HG02852 (cell line): ENCODE results near the gene CDK5RAP1.

Experiments used
- ATAC-seq: cut with Tn5 transposase; IDR thresholded peaks from one replicate; pipeline ENCODE4 v1.9.1; 2021; ENCODE audit warnings: mild to moderate bottlenecking, moderate library complexity; ENCODE audit not compliant: unreplicated experiment

CDK5RAP1 gene

DNA sequence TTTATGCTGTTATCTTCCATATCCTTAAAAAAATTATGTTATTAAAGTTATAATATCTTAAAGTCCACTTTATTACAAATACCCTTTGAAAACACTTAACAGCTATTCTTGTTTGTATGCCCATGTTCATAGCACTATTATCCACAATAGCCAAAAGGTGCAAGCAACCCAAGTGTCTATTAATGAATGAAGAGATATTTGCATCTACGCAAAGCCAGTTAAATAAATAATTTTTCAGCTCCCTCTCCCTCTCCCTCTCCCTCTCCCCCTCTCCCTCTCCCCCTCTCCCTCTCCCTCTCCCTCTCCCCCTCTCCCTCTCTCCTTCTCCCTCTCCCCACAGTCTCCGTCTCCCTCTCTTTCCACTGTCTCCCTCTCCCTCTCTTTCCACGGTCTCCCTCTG, 13.1 kb downstream of the CDK5RAP1 start:
- ATAC-seq: no peak

DNA sequence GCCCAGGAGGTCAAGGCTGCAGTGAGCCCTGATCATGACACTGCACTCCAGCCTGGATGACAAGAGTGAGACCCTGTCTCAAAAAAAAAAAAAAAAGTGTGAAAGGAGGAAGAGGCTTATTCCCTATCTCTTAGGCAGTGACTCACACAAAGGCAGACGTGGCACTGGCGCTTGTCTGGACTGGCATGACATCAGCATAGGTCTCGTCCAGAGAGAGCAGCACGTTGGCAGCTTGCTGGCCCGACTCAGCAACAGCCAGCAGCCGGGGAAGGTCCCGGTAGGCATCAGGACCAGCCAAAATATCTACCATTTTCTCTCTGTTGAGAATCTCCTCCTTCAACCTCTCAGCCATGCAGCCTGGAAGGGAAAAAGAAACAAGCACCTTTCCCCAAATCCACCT, 14.1 kb downstream of the CDK5RAP1 start:
- ATAC-seq: no peak

DNA sequence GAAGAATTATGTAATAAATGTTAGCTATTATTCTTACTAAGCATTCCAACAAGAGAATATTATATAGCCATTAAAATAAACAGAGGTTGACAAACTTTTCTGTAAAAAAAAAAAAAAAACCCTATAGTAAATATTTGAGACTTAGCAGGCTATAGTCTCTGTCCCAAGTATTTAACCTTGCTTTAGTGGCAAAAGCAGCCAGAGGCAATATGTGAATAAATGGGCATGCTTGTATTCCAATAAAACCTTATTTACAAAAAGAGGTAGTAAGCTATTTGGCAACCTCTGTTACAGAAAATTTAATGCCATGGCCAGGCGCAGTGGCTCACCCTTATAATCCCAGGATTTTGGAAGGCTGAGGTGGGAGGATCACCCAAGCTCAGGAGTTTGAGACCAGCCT, 14.6 kb downstream of the CDK5RAP1 start:
- ATAC-seq: no peak

DNA sequence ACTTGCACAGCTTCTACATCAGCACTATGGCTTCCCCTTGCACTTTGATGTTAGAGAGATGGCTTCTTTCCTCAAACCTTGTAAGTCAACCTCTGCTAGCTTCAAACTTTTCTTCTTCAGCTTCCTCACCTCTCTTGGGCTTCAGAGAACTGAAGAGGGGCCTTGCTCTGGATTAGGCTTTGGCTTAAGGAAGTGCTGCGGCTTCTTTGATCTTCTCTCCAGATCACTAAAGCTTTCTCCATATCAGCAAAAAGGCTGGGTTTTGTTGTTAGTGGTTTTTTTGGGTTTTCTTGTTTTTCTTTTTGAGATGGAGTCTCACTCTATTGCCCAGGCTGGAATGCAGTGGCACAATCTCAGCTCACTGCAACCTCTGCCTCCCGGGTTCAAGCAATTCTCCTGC, 24.0 kb downstream of the CDK5RAP1 start:
- no peak for ATAC-seq

DNA sequence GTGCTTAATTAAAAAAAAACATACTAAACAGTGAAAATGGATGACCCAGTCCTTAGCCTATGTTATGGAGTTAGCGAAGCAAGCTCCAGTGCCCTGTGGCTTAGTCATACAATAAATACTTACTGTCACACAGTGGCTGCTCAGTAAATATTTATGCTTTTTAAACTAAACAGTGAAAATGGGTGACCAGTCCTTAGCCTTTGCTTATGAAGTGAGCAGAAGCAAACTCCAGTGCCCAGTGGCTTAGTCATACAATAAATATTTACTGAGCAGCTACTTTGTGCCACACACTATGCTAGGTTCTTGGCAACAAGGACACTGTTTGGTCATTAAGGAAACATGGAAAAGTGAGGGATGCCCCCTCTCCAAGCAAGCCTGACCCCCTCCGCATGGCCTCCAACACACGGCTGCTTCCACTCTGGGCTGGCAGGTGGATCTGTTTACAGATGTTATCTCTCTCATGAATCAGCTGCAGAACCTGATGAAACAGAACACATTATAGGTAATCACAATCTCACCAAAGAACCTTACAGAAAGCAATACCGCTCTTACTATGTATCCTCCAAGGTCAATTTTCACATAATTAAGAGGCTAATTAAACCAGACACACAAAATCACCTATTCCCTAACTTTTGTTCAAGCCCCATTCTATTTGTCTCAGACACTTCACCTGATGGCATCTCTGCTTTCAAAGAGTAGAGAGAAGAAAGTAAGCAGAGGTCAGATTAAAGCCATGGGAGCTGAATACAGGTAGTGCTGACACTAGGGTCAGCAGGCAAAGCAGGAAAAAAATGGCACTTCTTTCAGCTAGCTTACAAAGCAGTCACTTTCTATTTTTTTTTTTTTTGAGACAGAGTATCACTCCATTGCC, 27.3 kb downstream of the CDK5RAP1 start:
- ATAC-seq: no peak

DNA sequence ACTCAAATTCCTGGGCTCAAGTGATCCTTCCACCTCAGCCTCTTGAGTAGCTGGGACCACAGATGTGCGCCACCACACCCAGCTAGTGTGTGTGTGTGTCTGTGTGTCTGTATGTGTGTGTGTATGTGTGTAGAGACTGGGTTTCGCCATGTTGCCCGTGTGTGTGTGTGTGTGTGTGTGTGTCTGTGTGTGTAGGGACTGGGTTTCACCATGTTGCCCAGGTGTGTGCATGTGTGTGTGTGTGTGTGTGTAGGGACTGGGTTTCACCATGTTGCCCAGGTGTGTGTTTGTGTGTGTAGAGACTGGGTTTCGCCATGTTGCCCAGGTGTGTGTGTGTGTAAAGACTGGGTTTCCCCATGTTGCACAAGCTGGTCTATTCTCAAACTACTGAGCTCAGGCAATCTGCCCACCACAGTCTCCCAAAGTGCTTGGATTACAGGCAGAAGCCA, 28.3 kb downstream of the CDK5RAP1 start:
- ATAC-seq: no peak

DNA sequence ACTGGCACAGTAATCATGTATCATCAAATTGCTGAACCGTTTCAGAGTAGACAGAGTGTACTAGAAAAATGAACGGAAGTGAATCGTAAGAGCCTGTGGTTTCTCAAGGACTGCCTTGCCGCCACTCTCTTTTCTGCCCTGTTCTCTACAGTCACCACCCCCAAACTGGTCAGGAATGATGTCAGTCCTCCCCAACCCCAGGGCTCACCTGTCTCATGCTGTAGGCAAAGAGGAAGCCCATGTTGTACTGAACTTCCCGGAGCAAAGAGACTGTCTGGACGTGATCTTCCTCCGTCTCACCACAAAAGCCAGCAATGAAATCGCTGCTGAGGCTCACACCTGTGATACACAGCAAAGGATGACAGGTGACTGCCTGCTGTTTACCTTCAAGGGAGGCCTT, 31.0 kb downstream of the CDK5RAP1 start:
- no peak for ATAC-seq

DNA sequence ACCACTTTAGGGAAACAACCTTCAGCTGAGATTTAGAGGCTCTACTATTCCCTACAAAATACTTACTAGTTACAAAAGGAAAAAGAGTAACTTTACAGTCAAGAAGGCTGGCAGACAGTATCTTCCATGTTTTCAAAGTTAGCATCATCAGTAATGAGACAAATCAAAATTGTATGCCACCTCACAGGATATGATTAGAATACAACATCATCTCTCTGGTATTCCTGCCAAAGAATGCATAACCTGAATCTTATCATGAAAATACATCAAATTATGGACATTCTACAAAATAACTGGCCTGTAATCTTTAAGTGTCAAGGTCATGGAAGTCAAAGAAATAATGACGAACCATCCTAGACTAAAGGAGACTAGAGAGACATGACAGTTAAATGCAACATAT, 38.4 kb downstream of the CDK5RAP1 start:
- no peak for ATAC-seq

DNA sequence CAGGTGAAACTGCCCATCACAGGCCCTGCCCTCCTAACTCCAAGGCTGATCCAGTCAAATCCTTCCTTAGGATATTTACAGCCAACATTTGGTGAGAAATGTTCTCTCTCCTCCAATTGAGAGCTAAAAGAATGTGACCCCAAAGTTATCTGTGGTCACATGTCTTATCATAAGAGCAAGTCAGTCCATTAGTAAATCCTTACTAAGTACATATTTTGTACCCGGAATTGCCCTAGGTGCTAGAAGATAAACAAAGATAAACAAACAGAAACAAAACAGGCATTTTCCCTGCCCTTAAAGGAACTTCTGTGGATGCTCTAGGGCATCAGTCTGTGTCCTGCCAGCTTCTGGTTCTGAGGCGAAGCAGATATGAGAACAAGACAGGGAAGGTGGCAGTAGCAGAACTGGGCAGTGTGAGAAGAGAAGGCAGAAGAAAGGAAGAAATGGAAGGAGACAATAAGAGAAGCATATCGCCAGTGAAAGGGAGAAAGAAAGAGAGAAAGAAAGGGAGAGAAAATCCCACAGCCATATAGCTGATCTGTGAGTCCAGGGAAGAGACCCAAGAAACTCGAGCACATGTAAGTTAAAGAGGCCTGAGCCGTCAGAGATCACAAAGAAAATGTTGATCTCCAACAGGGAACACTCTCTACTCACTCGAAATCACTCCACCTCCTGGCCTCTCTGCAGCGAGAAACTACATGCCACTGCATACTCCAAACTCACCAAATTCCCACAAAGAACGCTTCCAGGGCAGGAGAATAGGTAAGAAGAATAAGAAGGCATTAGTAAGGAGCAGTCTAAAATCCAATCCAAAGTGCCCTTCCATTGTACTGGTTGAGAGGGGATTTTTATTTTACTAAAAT, 41.7 kb downstream of the CDK5RAP1 start:
- no peak for ATAC-seq

DNA sequence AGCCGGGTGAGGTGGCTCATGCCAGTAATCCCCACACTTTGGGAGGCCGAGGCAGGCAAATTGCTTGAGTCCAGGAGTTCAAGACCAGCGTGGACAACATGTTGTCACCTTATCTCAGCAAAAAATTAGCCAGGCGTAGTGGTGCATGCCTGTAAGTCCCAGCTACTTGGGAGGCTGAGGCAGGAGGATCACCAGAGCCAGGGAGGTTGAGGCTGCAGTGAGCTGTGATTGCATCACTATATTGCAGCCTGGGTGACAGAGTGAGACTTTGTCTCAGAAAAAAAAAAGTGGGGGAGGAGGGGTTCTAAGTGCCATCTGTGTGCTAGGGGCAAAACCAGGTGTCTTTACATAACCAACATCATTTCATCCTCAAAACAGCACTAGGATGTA, 48.3 kb downstream of the CDK5RAP1 start:
- ATAC-seq: no peak

DNA sequence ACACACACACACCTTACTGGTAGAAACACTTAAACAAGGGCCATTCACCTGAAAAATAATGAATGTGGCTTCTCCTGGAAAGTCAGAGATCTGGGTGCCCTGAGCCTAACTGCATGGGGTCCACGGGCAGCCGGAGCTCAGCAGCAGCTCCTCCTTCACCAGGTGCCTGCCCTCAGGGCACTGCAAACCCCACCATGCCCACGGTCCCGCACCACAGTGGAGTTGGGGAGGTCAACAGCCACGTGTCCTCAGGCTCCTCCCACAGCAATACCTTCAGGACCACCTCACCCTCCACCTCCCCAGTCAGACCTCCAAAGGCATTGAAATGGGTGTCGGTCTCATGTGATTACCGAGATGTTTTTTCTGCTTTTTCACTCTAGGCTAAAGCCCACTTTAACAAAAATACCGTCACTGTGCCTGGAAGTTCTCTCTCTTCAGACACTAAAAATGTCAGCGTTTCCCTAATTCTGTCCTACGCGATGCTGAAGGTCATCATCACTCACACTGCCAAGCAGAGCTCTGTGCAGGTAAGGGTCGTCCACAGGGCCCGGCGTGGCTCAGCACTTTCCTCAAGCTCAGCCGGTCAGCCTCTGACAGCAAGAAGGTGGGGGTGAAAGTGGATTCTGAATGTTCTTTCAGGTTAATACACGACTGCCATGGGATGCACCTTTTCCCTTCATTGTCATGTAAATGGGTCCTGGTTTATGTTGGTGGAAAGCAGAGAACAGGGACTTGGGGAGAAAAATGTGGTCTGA, 48.9 kb downstream of the CDK5RAP1 start:
- ATAC-seq: no peak

DNA sequence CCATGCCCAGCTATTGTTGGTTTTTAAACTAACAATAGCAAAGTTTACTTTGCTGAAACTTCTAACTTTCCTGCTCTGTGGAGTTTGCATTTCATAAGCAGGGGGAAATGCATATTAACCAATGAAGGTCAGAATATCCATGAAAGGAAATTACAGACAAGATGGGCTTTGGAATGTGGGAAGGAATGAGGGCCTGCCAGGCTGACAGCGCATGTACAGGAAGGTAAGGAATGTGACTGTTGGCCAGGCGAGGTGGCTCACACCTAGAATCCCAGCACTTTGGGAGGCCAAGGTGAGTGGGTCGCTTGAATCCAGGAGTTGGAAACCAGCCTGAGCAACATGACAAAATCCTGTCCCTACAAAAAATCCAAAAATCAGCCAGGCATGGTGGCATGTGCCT, 49.6 kb downstream of the CDK5RAP1 start:
- no peak for ATAC-seq

DNA sequence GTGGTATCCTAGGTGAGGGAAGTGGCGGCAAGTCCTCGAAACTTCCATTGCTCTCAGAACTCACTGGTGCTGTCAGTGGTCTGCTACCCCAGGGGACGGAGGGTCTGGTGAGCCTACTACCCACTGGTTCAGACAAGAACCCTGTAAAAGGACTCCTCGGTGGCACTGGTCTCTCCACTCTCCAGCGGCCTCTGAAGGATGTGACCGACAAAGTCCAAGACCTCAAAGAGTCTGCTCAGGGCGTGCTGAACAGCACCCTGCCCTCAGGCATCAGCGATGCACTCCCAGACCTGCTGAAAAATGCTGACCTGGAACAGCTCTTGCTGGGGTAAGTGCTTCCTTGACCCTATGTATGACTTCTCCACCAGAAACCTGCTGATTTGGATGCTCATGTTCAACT, 51.8 kb downstream of the CDK5RAP1 start:
- ATAC-seq: no peak

DNA sequence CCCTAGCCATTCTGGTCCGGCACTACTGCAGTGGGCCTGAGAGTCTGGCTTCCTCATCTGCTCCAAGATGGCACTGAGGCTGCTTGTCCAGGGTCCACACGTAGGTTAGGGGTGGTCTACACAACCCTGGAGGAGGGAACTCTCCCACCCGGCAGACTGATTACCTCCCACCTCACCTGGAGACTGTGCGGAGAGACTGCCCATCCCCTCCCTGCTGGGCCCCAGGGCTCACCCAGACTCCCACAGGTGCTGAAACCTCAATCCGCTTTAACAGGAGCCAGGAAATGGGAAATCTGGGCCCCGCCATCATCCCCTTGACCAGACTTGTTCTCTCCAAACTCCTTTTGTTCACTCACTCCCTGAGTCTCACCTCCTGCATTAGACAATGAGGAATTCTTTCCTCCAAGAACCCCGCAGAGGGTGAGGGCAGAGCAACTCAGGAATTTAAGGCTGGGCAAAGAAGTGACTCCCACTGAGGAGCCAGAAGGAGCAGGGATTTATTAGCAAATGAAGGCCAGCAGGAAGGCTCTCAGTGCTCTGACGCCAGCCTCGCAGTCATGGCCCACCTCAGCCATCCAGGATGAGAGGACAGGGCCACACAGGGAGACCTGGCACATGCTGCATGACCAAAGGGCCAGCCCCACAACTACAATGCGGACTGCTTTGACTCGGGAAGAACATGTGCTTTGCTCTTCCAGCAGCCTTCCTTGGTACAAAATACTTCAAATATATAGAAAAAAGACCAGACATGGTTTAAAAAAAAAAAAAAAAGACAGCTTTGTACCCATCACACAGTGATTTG, 53.0 kb downstream of the CDK5RAP1 start:
- ATAC-seq: no peak

DNA sequence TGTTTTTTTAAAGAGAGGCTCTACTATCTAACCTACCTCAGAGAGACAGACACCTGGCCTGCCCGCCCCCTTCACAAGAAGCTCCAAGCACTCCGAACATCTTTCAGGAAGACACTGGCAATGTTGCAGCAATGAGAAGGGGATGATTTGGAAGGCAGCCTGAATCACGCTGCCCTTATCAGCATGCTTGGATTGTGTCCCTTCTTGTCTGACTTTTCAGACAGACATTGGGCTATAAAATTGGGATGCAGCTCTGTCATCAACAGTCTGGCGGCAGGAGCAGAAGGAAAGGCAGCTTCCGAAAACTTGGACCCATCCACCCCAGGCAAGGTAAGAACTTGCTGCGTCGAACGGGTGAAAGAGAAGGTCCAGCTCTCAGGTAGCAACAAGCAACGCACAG, 56.0 kb downstream of the CDK5RAP1 start:
- ATAC-seq: no peak

DNA sequence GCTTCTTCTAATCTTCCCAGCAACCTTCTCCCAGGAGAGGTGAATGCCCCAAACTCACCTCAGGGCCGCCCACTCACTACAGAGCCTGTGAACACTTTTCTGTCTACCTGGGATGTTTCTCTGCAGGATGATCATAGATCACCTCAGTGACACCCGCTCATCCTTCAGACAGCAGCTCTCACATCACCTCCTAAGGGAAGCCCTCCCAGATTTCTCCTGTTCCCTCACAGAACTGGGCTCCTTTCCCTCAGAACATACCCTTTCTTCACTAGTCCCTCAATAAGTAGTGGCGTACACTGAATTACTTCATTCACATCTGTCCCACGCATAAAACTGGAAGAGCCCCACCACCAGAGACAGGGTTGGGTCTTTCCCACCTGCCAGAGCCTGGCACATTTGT, 57.8 kb downstream of the CDK5RAP1 start:
- no peak for ATAC-seq

DNA sequence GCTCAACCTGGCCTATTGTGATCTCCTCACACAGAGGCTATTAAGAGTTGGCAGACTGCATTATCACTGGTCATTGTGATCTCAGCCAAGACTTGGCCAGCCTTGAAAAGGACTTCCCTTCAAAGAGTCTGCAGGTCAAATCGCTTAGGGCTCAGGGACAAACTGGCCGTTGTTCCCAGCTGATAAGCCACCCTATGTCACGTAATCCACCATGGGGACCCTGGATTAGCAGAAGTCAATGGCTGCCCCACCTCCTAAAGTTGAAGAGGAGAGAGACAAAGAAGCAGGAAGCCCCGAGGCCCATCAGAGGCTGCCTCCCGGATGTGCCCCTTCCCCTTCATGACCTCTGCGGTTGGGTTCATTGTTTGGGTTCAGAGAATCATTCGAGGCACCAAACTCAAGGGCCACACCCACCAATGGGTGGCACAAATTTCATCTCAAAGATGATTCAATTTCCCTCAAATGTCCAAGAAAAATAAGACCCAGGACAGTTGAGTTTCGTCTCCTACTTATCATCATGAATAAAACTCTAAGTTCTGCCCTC, 61.7 kb downstream of the CDK5RAP1 start:
- no peak for ATAC-seq

DNA sequence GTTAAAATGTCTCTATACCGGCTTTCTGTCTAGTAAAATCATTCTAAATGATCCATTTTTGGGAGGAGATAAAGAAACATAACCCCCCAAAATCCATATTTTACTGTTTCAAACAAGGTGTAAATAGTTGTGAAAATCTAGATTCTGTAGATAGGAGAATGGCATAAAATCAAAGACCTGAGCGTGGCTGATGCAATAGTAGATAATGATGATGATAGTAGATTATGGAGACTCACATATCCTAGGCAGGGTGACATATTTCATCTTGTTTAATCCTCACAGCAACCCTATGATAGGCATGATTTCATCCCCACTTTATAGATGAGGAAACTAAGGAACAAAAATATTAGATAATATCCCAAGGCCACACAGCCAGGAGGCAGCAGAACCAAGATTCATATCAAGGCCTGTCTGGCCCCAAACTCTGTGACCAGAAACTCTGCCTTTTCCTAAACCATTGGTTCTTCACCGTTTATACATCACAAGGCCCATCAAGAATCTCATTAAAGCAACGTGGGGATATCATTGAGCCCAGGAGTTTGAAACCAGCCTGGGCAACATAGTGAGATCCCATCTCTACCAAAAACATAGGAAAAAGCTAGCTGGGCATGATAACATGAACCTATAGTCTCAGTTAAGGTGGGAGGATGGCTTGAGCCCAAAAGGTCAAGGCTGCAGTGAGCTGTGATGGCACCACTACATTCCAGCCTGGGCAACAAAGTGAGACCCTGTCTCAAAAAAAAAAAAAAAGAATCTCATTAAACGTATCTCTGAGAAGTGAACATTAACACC, 62.7 kb downstream of the CDK5RAP1 start:
- ATAC-seq: no peak

DNA sequence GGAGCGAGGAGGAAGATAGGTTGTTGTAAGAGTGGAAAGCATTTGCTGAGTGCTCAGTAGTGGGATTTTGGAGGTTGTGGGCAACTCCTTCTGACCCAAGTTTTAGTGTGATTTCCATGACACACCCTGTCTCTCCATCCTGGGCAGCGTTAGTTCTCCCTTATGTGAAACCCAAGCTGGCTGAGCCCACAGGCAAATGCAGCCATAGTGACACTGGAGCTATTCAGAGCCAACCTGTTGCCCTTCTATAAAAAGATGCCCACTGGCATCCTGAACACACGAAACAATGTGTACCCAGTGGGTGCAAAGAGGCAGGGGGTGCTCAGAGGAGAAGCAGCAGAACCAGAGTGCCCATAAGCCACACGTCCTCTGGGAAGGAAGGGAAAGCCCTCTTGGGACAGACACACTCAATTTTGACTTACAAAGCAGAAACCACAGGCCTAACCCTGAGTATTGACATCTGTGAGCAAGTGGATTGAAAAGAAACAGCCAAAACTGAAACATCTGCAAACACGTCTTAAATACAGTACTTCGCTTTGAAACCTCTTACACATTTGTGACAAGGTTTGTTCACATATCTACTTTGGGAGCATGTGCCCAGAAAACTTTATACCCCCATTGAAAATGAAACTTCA, 63.7 kb downstream of the CDK5RAP1 start:
- ATAC-seq: peak; percentile 69
